Stimulated activated CD4-positive, alpha-beta T cell treated with anti-CD3 and anti-CD28 coated beads, Interleukin-12 subunit alpha, Interleukin-12 subunit beta, amount 100 ng/mL, for 4 hours (primary cell): ENCODE measurements around the gene NAALADL2.
"Not testable (repeated sequence)": the region's sequence is repeated elsewhere in the genome, so short reads cannot be mapped to it uniquely, and the experiment has no call there.

Source experiments
- DNase-seq: peaks from one replicate; pipeline ENCODE4 v3.0.0-alpha.2; 2020

NAALADL2 gene

GRCh38 chr3:175389560-175389959, 530.4 kb downstream of the NAALADL2 start:
- DNase-seq = no peak

- DNase-seq = no peak
These were observed 532.5 kb downstream of the NAALADL2 start for GRCh38 chr3:175391601-175392000.

- DNase-seq = no peak
These were observed 533.5 kb downstream of the NAALADL2 start for GRCh38 chr3:175392653-175393052.

- no peak for DNase-seq
These were observed 538.2 kb downstream of the NAALADL2 start for GRCh38 chr3:175397372-175397771.

- DNase-seq = no peak
These were observed 539.5 kb downstream of the NAALADL2 start for GRCh38 chr3:175398676-175399075.

- no peak for DNase-seq
These were observed 540.2 kb downstream of the NAALADL2 start for GRCh38 chr3:175399156-175399840.

- DNase-seq = no peak
These were observed 544.9 kb downstream of the NAALADL2 start for GRCh38 chr3:175404027-175404426.

GRCh38 chr3:175404621-175405020, 545.5 kb downstream of the NAALADL2 start:
- DNase-seq = no peak

- DNase-seq = no peak
These were observed 551.1 kb downstream of the NAALADL2 start for GRCh38 chr3:175410251-175410650.

GRCh38 chr3:175411405-175411804, 552.3 kb downstream of the NAALADL2 start:
- no peak for DNase-seq

GRCh38 chr3:175411946-175412345, 552.8 kb downstream of the NAALADL2 start:
- no peak for DNase-seq

GRCh38 chr3:175413926-175414325, 554.8 kb downstream of the NAALADL2 start:
- no peak for DNase-seq

- no peak for DNase-seq
These were observed 557.5 kb downstream of the NAALADL2 start for GRCh38 chr3:175416600-175416999.

- DNase-seq = no peak
These were observed 558.3 kb downstream of the NAALADL2 start for GRCh38 chr3:175417426-175417825.

GRCh38 chr3:175421902-175422301, 562.8 kb downstream of the NAALADL2 start:
- DNase-seq = no peak

- DNase-seq = no peak
These were observed 563.6 kb downstream of the NAALADL2 start for GRCh38 chr3:175422744-175423143.

GRCh38 chr3:175423848-175424247, 564.7 kb downstream of the NAALADL2 start:
- DNase-seq = not testable (repeated sequence)

- no peak for DNase-seq
These were observed 567.7 kb downstream of the NAALADL2 start for GRCh38 chr3:175426805-175427204.

- no peak for DNase-seq
These were observed 569.3 kb downstream of the NAALADL2 start for GRCh38 chr3:175428466-175428865.

GRCh38 chr3:175430983-175431773, 572.0 kb downstream of the NAALADL2 start:
- no peak for DNase-seq

GRCh38 chr3:175432376-175433025, 573.4 kb downstream of the NAALADL2 start:
- no peak for DNase-seq

- no peak for DNase-seq
These were observed 574.0 kb downstream of the NAALADL2 start for GRCh38 chr3:175433026-175433674.

GRCh38 chr3:175434561-175434960, 575.4 kb downstream of the NAALADL2 start:
- DNase-seq = no peak
